Measurements from ENCODE around the gene RDH16.
"Not testable (repeated sequence)": the region's sequence is repeated elsewhere in the genome, so short reads cannot be mapped to it uniquely, and the experiment has no call there.

DNA sequence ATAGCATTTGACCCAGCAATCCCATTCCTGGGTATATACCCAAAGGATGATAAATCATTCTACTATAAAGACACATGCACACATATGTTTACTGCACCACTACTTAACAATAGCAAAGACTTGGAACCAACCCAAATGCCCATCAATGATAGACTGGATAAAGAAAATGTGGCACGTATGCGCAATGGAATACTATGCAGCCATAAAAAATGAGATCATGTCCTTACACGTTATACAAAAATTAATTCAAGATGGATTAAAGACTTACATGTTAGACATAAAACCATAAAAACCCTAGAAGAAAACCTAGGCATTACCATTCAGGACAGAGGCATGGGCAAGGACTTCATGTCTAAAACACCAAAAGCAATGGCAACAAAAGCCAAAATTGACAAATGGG lies 39.3 kb downstream of the RDH16 start:
- TF ChIP-seq, protein P1, sequence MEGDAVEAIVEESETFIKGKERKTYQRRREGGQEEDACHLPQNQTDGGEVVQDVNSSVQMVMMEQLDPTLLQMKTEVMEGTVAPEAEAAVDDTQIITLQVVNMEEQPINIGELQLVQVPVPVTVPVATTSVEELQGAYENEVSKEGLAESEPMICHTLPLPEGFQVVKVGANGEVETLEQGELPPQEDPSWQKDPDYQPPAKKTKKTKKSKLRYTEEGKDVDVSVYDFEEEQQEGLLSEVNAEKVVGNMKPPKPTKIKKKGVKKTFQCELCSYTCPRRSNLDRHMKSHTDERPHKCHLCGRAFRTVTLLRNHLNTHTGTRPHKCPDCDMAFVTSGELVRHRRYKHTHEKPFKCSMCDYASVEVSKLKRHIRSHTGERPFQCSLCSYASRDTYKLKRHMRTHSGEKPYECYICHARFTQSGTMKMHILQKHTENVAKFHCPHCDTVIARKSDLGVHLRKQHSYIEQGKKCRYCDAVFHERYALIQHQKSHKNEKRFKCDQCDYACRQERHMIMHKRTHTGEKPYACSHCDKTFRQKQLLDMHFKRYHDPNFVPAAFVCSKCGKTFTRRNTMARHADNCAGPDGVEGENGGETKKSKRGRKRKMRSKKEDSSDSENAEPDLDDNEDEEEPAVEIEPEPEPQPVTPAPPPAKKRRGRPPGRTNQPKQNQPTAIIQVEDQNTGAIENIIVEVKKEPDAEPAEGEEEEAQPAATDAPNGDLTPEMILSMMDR (IDR thresholded peaks at IDR 0.05): not testable (repeated sequence)
- not testable (repeated sequence) for TF ChIP-seq POLR2A (IDR thresholded peaks at IDR 0.05)

Data from tibial nerve (tissue), 3 donors.